Keratinocyte (primary cell): ENCODE results near the gene FLRT1. TPM values are rescaled to one million over a fixed set of nuclear protein-coding genes. Genes with fewer than 3 reads are reported as not detected.
A peak's percentile ranks its signal among the peaks of the same experiment; 100 is the strongest.

Experiments used
- DNase-seq: peaks from one replicate; pipeline ENCODE4 v3.0.0-alpha.2; 2011; ENCODE audit warnings: low read depth, missing footprints, low spot score
- FAIRE-seq: peaks from 2 replicates; lab custom pipeline; 2011; peaks lifted over from hg19 to GRCh38; lab: Jason Lieb, UNC
- H2AFZ ChIP-seq: 2 replicates; pipeline ENCODE4 v1.6.0; 2012; ENCODE audit warnings: low read length, control low read depth, inconsistent platforms; ENCODE audit not compliant: control insufficient read depth
- H3K27ac ChIP-seq: 2 replicates; pipeline ENCODE4 v1.5.1; 2011; ENCODE audit warnings: low read length; ENCODE audit not compliant: control insufficient read depth, insufficient read depth
- H3K27me3 ChIP-seq: 3 replicates; pipeline ENCODE4 v1.6.0; 2011; ENCODE audit warnings: low read length; ENCODE audit not compliant: control insufficient read depth, insufficient read depth; ENCODE audit errors: extremely low read depth
- H3K36me3 ChIP-seq, 2 experiments: 2 replicates in 1 of 2; 3 replicates in 1 of 2; pipeline ENCODE4 v1.5.1; 2011; ENCODE audit warnings: low read length in 2 of 2, mild to moderate bottlenecking in 1 of 2; ENCODE audit not compliant: control insufficient read depth in 2 of 2, insufficient read depth in 2 of 2; ENCODE audit errors: extremely low read depth in 1 of 2
- H3K4me1 ChIP-seq: 3 replicates; pipeline ENCODE4 v1.5.1; 2011; ENCODE audit warnings: low read length; ENCODE audit not compliant: control insufficient read depth, insufficient read depth; ENCODE audit errors: extremely low read depth
- H3K4me2 ChIP-seq: 3 replicates; pipeline ENCODE4 v1.6.0; 2011; ENCODE audit warnings: low read depth, low read length; ENCODE audit not compliant: control insufficient read depth, insufficient read depth; ENCODE audit errors: extremely low read depth
- H3K4me3 ChIP-seq, 3 experiments: fragments of 200-600 bp in 1 of 3; sonication (generic) in 1 of 3; 2 replicates in 2 of 3; 3 replicates in 1 of 3; pipeline ENCODE4 v1.5.1; 2011 to 2016; ENCODE audit warnings: low read length in 3 of 3, mild to moderate bottlenecking in 3 of 3, control low read depth in 2 of 3, inconsistent platforms in 1 of 3, low read depth in 1 of 3, mixed read lengths in 1 of 3, mixed run types in 1 of 3, moderate library complexity in 1 of 3; ENCODE audit not compliant: control insufficient read depth in 2 of 3, insufficient read depth in 2 of 3; ENCODE audit errors: extremely low read depth in 1 of 3
- H3K79me2 ChIP-seq: 2 replicates; pipeline ENCODE4 v1.6.0; 2012; ENCODE audit warnings: low read length; ENCODE audit not compliant: control insufficient read depth, insufficient read depth
- H3K9ac ChIP-seq: 3 replicates; pipeline ENCODE4 v1.6.0; 2011; ENCODE audit warnings: low read length; ENCODE audit not compliant: control insufficient read depth, insufficient read depth; ENCODE audit errors: extremely low read depth
- H3K9me1 ChIP-seq: 3 replicates; pipeline ENCODE4 v1.6.0; 2011; ENCODE audit warnings: low read length; ENCODE audit not compliant: control insufficient read depth, insufficient read depth; ENCODE audit errors: extremely low read depth
- H3K9me3 ChIP-seq: 2 replicates; pipeline ENCODE4 v1.5.1; 2012; ENCODE audit warnings: low read depth, low read length; ENCODE audit not compliant: control insufficient read depth
- H4K20me1 ChIP-seq: 3 replicates; pipeline ENCODE4 v1.6.0; 2011; ENCODE audit warnings: low read length; ENCODE audit not compliant: control insufficient read depth, insufficient read depth; ENCODE audit errors: extremely low read depth
- CTCF ChIP-seq, 3 experiments: IDR thresholded peaks in 1 of 3; conservative IDR thresholded peaks in 1 of 3; optimal IDR thresholded peaks in 1 of 3; 2 replicates in 2 of 3; 3 replicates in 1 of 3; pipeline versions ENCODE3 to v1.5.1; 2011; ENCODE audit warnings: low read length in 3 of 3, mild to moderate bottlenecking in 3 of 3, moderate library complexity in 2 of 3, control low read depth in 1 of 3, inconsistent platforms in 1 of 3; ENCODE audit not compliant: insufficient read depth in 2 of 3; ENCODE audit errors: extremely low read depth in 1 of 3
- EZH2 ChIP-seq: IDR thresholded peaks from one replicate; pipeline ENCODE4 v1.6.1; 2012; ENCODE audit warnings: inconsistent platforms, mild to moderate bottlenecking, low read length, moderate library complexity
- dilution Hi-C: fragments of 300-500 bp; cut with MboI; formaldehyde crosslinking; loops from one replicate; pipeline ENCODE4 v1.7.0; 2020; ENCODE audit warnings: low sequenced_read_pairs; ENCODE audit not compliant: extremely low pct_ligation_motif_present
- polyA plus RNA-seq, 5 experiments: library from polyadenylated mRNA; depleted of rRNA in 3 of 5; stranded (reverse) in 3 of 5; stranded (forward) in 1 of 5; unstranded in 1 of 5; fragments of >200 nt; gene quantifications; 1 replicate in 1 of 5; 2 replicates in 3 of 5; 3 replicates in 1 of 5; pipeline versions ENCODE4 v1.2.1 to v1.2.3, GENCODE V29; 2011 to 2012; ENCODE audit warnings: missing spikeins in 2 of 5, low read depth in 1 of 5, low replicate concordance in 1 of 5

Gene FLRT1
- polyA plus RNA-seq, 1 donor (not counting 4 experiments of a cell fraction or from before 2014, with no cell fraction given), result not detected

- no peaks in the 10 kb centered on the region for H3K9me3 ChIP-seq
- H3K9ac ChIP-seq, result no peak overlapping the region
- no peak overlapping the region for H3K4me3 ChIP-seq
- H3K4me1 ChIP-seq, result peaks cover 10% of the 10 kb centered on the region
- no peak overlapping the region for H3K27ac ChIP-seq
- peaks cover 12 to 27% of the 10 kb centered on the region in 2 experiments for H3K36me3 ChIP-seq
- TF ChIP-seq EZH2 (no peak), CTCF (optimal IDR thresholded peaks at IDR 0.05 in 1 of 3, IDR thresholded peaks at IDR 0.05 in 1 of 3, conservative IDR thresholded peaks at IDR 0.05 in 1 of 3; ENCODE audit: extremely low read depth in 1 of 3, insufficient read depth in 2 of 3, low read length in 3 of 3) (no peak)
- H3K27me3 ChIP-seq, result no peaks in the 10 kb centered on the region
- dilution Hi-C loops, result no loop called here
- peaks cover 8% of the 10 kb centered on the region for H4K20me1 ChIP-seq
- no peak overlapping the region for H3K4me2 ChIP-seq
- peaks cover 8% of the 10 kb centered on the region for H3K79me2 ChIP-seq
- H2AFZ ChIP-seq, result no peak overlapping the region
- DNase-seq (no peak), FAIRE-seq (no peak)
- H3K9me1 ChIP-seq, result peaks cover 2% of the 10 kb centered on the region
These were observed 37.9 kb upstream of the FLRT1 start for GRCh38 chr11:63997801-63998337.

- Histone ChIP-seq H3K79me2 (peaks cover 3% of the 10 kb centered on the region), H3K9me3 (no peaks in the 10 kb centered on the region), H2AFZ (no peak overlapping the region), H3K27ac (no peak overlapping the region), H3K4me3 (no peak overlapping the region), H3K9me1 (peaks cover 2% of the 10 kb centered on the region), H3K4me1 (peaks cover 10% of the 10 kb centered on the region), H3K36me3 (peaks cover 12 to 24% of the 10 kb centered on the region in 2 experiments), H3K27me3 (no peaks in the 10 kb centered on the region), H3K4me2 (peak overlapping the region; percentile 16), H4K20me1 (peaks cover 6% of the 10 kb centered on the region), H3K9ac (no peak overlapping the region)
- no peak for FAIRE-seq
- no peak for DNase-seq
- peak in 2 of 3 experiments; percentile 29 to 35 for TF ChIP-seq CTCF (optimal IDR thresholded peaks at IDR 0.05 in 1 of 3, IDR thresholded peaks at IDR 0.05 in 1 of 3, conservative IDR thresholded peaks at IDR 0.05 in 1 of 3; ENCODE audit: extremely low read depth in 1 of 3, insufficient read depth in 2 of 3, low read length in 3 of 3)
- no peak for TF ChIP-seq EZH2
- dilution Hi-C loops, result no loop called here
These were observed 37.0 kb upstream of the FLRT1 start for GRCh38 chr11:63998558-63999348.
